Astrocyte (in vitro differentiated cells and primary cell): ENCODE measurements around the gene RBBP8NL. TPM values are rescaled to one million over a fixed set of nuclear protein-coding genes. Genes with fewer than 3 reads are reported as not detected.

Experiments used
- DNase-seq: peaks from one replicate; pipeline ENCODE4 v3.0.0-alpha.2; 2010; ENCODE audit warnings: low read depth
- FAIRE-seq: peaks from 2 replicates; lab custom pipeline; 2011; peaks lifted over from hg19 to GRCh38; lab: Jason Lieb, UNC
- H2AFZ ChIP-seq: 2 replicates; pipeline ENCODE4 v1.6.0; 2012; ENCODE audit warnings: low read depth, low read length, inconsistent platforms
- H3K27ac ChIP-seq: 2 replicates; pipeline ENCODE4 v1.5.1; 2011; ENCODE audit warnings: low read depth, low read length, inconsistent platforms
- H3K27me3 ChIP-seq: 2 replicates; pipeline ENCODE4 v1.6.0; 2011; ENCODE audit warnings: low read length, inconsistent platforms; ENCODE audit not compliant: insufficient read depth
- H3K36me3 ChIP-seq: 2 replicates; pipeline ENCODE4 v1.5.1; 2011; ENCODE audit warnings: low read length, inconsistent platforms; ENCODE audit not compliant: insufficient read depth
- H3K4me1 ChIP-seq: 2 replicates; pipeline ENCODE4 v1.5.1; 2011; ENCODE audit warnings: low read length, inconsistent platforms; ENCODE audit not compliant: insufficient read depth
- H3K4me2 ChIP-seq: 2 replicates; pipeline ENCODE4 v1.6.0; 2012; ENCODE audit warnings: low read length, inconsistent platforms
- H3K4me3 ChIP-seq: 2 replicates; pipeline ENCODE4 v1.5.1; 2011; ENCODE audit warnings: low read depth, mild to moderate bottlenecking, low read length, inconsistent platforms; ENCODE audit not compliant: insufficient read depth
- H3K79me2 ChIP-seq: 2 replicates; pipeline ENCODE4 v1.6.0; 2012; ENCODE audit warnings: mild to moderate bottlenecking, low read length, inconsistent platforms; ENCODE audit not compliant: insufficient read depth
- H3K9ac ChIP-seq: 2 replicates; pipeline ENCODE4 v1.6.0; 2012; ENCODE audit warnings: mild to moderate bottlenecking, low read length, inconsistent platforms
- H3K9me3 ChIP-seq: 2 replicates; pipeline ENCODE4 v1.5.1; 2012; ENCODE audit warnings: low read depth, mild to moderate bottlenecking, low read length, inconsistent platforms; ENCODE audit not compliant: insufficient read depth
- H4K20me1 ChIP-seq: 2 replicates; pipeline ENCODE4 v1.6.0; 2012; ENCODE audit warnings: low read length, inconsistent platforms; ENCODE audit not compliant: insufficient read depth
- H3K27ac Mint-ChIP-seq: one replicate; pipeline ENCODE4 v1.8.0; 2021; ENCODE audit warnings: mild to moderate bottlenecking, mixed read lengths; ENCODE audit not compliant: unreplicated experiment
- H3K27me3 Mint-ChIP-seq: one replicate; pipeline ENCODE4 v1.8.0; 2021; ENCODE audit warnings: low read depth, mixed read lengths; ENCODE audit not compliant: unreplicated experiment
- H3K36me3 Mint-ChIP-seq: one replicate; pipeline ENCODE4 v1.8.0; 2021; ENCODE audit warnings: low read depth, mixed read lengths; ENCODE audit not compliant: unreplicated experiment
- H3K4me1 Mint-ChIP-seq: one replicate; pipeline ENCODE4 v1.8.0; 2021; ENCODE audit warnings: low read depth, mixed read lengths; ENCODE audit not compliant: unreplicated experiment
- H3K4me3 Mint-ChIP-seq: one replicate; pipeline ENCODE4 v1.8.0; 2021; ENCODE audit warnings: mild to moderate bottlenecking, moderate library complexity, mixed read lengths; ENCODE audit not compliant: unreplicated experiment
- H3K9me3 Mint-ChIP-seq: one replicate; pipeline ENCODE4 v1.8.0; 2021; ENCODE audit warnings: mild to moderate bottlenecking, mixed read lengths; ENCODE audit not compliant: unreplicated experiment
- EZH2 ChIP-seq: IDR thresholded peaks from 2 replicates; pipeline ENCODE4 v1.6.1; 2012; ENCODE audit warnings: mild to moderate bottlenecking, low read length, inconsistent platforms; ENCODE audit not compliant: insufficient read depth
- total RNA-seq: library from RNA; stranded (reverse); gene quantifications from 2 replicates; pipeline ENCODE4 v1.2.1, GENCODE V29; 2021
- TF ChIP-seq, protein P1 (sequence below): IDR thresholded peaks from 2 replicates; pipeline ENCODE4 v1.5.1; 2011; ENCODE audit warnings: low read depth, mild to moderate bottlenecking, inconsistent platforms, low read length, moderate library complexity; ENCODE audit not compliant: insufficient read depth

Gene RBBP8NL
- total RNA-seq, 1 donor from 2014 or later: 0.14 TPM

DNA sequence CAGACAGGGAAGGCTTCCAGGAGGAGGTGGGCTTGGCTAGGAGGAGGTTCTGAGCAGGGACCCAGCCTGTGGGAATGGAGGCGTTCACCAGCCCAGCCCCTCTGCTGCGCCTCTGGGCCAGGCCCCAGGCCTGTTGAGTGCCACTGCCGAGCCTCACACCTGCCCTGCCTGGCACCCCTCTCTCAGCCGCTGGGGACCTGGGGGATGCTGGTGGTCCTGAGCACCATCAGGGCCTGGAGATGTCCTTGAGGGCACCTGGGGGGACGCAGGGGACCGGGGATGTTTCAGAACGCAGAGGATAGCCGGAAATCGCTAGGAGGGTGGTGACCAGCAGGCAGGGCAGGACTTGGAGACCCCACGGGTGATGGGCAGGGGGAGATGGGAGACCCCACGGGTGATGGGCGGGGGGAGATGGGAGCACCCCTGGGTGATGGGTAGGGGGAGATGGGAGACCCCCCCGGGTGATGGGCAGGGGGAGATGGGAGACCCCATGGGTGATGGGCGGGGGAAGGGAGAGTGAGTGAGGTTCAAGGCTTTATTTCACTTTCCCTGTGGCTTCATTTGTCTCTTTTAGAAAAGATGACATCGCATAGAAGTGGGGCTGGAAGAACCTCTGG, 35.7 kb upstream of the RBBP8NL start:
- H3K36me3 ChIP-seq: no peaks in the 10 kb centered on the region
- no peaks in the 10 kb centered on the region for H3K4me1 ChIP-seq
- DNase-seq: no peak
- no peaks in the 10 kb centered on the region for H3K36me3 Mint-ChIP-seq
- H3K27ac Mint-ChIP-seq: no peak overlapping the region
- FAIRE-seq: no peak
- H3K4me3 ChIP-seq: no peak overlapping the region
- no peaks in the 10 kb centered on the region for H3K9me3 Mint-ChIP-seq
- no peaks in the 10 kb centered on the region for H4K20me1 ChIP-seq
- no peak overlapping the region for H2AFZ ChIP-seq
- no peaks in the 10 kb centered on the region for H3K9me3 ChIP-seq
- TF ChIP-seq, protein P1, sequence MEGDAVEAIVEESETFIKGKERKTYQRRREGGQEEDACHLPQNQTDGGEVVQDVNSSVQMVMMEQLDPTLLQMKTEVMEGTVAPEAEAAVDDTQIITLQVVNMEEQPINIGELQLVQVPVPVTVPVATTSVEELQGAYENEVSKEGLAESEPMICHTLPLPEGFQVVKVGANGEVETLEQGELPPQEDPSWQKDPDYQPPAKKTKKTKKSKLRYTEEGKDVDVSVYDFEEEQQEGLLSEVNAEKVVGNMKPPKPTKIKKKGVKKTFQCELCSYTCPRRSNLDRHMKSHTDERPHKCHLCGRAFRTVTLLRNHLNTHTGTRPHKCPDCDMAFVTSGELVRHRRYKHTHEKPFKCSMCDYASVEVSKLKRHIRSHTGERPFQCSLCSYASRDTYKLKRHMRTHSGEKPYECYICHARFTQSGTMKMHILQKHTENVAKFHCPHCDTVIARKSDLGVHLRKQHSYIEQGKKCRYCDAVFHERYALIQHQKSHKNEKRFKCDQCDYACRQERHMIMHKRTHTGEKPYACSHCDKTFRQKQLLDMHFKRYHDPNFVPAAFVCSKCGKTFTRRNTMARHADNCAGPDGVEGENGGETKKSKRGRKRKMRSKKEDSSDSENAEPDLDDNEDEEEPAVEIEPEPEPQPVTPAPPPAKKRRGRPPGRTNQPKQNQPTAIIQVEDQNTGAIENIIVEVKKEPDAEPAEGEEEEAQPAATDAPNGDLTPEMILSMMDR: no peak
- no peak for TF ChIP-seq EZH2
- H3K27ac ChIP-seq: no peak overlapping the region
- H3K9ac ChIP-seq: no peak overlapping the region
- H3K4me1 Mint-ChIP-seq: no peaks in the 10 kb centered on the region
- no peaks in the 10 kb centered on the region for H3K79me2 ChIP-seq
- H3K27me3 ChIP-seq: peaks cover 3% of the 10 kb centered on the region
- H3K4me3 Mint-ChIP-seq: no peak overlapping the region
- H3K4me2 ChIP-seq: no peak overlapping the region
- H3K27me3 Mint-ChIP-seq: peaks cover 20% of the 10 kb centered on the region

DNA sequence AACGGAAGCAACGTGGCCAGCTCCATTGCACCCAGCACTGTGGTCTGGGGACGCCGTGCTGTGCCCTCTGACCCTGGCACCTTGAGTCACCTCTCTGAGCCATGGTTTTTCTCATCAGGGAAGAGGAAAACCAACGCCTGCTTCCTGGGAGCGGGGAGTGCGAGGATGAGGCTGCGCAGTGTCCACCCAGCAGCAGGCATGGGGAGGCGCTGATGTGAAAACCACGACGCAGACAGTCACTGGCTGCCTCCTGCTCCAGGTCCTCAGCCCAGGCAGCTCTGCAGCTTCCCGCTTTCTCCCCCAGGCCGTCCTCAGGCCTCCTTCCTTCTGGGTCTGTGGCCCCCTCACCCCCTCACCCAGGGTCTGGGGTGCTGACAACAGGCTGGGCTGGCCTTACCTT, 34.5 kb upstream of the RBBP8NL start:
- DNase-seq: no peak
- Histone ChIP-seq H3K27ac (no peak overlapping the region), H3K79me2 (no peaks in the 10 kb centered on the region), H3K9ac (no peak overlapping the region), H3K36me3 (no peaks in the 10 kb centered on the region), H2AFZ (no peak overlapping the region), H3K4me3 (no peak overlapping the region), H3K27me3 (peaks cover 2% of the 10 kb centered on the region), H3K9me3 (no peaks in the 10 kb centered on the region), H4K20me1 (no peaks in the 10 kb centered on the region), H3K4me2 (no peak overlapping the region), H3K4me1 (no peaks in the 10 kb centered on the region)
- no peak overlapping the region for H3K4me3 Mint-ChIP-seq
- H3K9me3 Mint-ChIP-seq: no peaks in the 10 kb centered on the region
- H3K4me1 Mint-ChIP-seq: no peaks in the 10 kb centered on the region
- H3K27me3 Mint-ChIP-seq: peaks cover 19% of the 10 kb centered on the region
- H3K27ac Mint-ChIP-seq: no peak overlapping the region
- no peak for FAIRE-seq
- no peak for TF ChIP-seq EZH2
- TF ChIP-seq, protein P1: no peak
- H3K36me3 Mint-ChIP-seq: no peaks in the 10 kb centered on the region

DNA sequence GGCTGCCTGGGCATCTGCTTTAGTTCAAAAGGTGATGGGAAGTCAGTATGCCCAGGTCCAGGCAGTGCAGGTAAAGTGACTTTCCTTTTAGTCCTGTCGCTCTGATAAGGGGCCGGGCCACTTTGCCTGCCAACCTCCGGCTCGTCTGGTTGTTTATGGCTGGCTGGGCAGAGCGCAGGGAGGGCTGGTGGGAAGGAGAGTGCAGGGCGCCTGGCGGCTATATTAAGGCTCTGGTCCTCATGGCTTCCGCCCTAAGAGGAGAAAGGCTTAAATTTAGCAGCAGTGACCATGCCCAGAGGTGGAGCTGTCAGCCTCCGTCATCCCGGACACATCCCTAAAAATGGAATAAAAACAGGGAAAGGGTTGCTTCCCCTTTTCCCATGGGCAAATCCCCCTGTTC, 33.8 kb upstream of the RBBP8NL start:
- Histone ChIP-seq H3K4me2 (no peak overlapping the region), H3K79me2 (no peaks in the 10 kb centered on the region), H3K9ac (no peak overlapping the region), H3K9me3 (no peaks in the 10 kb centered on the region), H4K20me1 (no peaks in the 10 kb centered on the region), H3K4me1 (no peaks in the 10 kb centered on the region), H3K4me3 (no peak overlapping the region), H3K27me3 (peaks cover 2% of the 10 kb centered on the region), H3K36me3 (no peaks in the 10 kb centered on the region), H2AFZ (no peak overlapping the region), H3K27ac (no peak overlapping the region)
- TF ChIP-seq, protein P1: no peak
- TF ChIP-seq EZH2: no peak
- Mint-ChIP-seq H3K36me3 (no peaks in the 10 kb centered on the region), H3K4me3 (no peak overlapping the region), H3K4me1 (no peaks in the 10 kb centered on the region), H3K27ac (no peak overlapping the region), H3K27me3 (peaks cover 21% of the 10 kb centered on the region), H3K9me3 (no peaks in the 10 kb centered on the region)
- FAIRE-seq: no peak
- DNase-seq: no peak
